Stimulated activated CD8-positive, alpha-beta memory T cell treated with anti-CD3 and anti-CD28 coated beads, Interleukin-2, amount 100 ng/mL, for 48 hours (primary cell): Measurements from ENCODE around the gene SLC17A1.

ENCODE experiments used
- DNase-seq, 2 donors: peaks; one replicate each; pipeline ENCODE4 v3.0.0-alpha.2; 2020; ENCODE audit warnings: low read depth in 2 of 2

Gene SLC17A1, protein sequence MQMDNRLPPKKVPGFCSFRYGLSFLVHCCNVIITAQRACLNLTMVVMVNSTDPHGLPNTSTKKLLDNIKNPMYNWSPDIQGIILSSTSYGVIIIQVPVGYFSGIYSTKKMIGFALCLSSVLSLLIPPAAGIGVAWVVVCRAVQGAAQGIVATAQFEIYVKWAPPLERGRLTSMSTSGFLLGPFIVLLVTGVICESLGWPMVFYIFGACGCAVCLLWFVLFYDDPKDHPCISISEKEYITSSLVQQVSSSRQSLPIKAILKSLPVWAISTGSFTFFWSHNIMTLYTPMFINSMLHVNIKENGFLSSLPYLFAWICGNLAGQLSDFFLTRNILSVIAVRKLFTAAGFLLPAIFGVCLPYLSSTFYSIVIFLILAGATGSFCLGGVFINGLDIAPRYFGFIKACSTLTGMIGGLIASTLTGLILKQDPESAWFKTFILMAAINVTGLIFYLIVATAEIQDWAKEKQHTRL

DNA sequence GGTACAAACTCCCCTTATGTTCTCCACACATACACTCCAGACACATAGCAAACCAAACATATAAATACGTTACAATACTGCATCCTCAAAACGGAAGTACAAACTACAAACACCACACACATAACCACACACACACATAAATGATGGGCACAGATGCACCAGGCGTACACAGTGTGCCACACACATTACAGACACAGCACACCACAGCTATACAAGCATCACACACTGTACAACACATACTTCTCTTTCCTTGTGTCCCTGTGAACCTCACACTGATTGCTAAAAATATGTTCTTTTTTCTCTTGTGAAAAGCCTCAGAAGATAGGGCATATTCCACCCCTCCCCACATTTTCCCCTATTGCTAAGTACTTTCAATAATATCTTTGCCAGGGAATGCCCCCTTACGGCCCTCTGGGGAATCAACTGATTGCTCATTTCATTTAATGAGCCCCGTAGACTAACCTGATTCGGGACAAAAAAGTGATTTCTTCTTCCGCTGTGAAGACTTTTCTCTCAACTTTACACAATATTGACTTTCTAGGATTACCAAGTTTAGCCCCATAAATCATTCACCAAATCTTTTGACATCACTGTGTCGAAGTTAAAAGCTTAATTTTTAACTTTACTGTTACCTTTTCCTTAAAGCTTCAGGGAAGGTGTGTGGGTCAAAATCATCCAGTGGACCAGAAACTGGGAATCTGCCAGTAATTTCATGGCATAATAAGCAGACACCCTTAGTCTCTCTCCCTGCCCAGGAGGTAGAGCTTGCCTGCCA, at the start of gene SLC17A1:
Gene SLC17A1 (minus strand): TSS at position 521 of the 775 bp plus-strand sequence. CDS start 1,495 bp downstream, outside the sequence.
- DNase-seq: no peak

- no peak for DNase-seq
These were observed 48.7 kb upstream of the SLC17A1 start for GRCh38 chr6:25880601-25881000.

- DNase-seq: no peak
These were observed 47.0 kb upstream of the SLC17A1 start for GRCh38 chr6:25878721-25879322.

GRCh38 chr6:25875926-25876602, 44.2 kb upstream of the SLC17A1 start:
- DNase-seq: no peak

DNA sequence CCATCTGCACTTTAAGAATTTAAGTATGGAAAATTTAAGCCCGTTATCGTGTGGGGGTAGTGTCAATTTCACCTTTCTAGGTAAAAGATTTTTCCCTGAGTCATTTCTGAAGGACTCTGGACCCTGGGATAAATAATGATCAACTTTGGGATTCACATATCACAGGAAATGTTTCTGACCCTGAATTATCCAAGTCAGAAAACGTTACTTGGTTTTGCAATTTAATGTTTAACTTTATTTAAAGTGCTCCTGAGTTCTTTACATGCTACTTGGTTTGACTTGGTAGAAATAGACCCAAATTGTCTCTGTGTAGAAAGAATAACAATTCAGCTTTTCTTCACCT, 43.7 kb upstream of the SLC17A1 start:
- no peak for DNase-seq

DNA sequence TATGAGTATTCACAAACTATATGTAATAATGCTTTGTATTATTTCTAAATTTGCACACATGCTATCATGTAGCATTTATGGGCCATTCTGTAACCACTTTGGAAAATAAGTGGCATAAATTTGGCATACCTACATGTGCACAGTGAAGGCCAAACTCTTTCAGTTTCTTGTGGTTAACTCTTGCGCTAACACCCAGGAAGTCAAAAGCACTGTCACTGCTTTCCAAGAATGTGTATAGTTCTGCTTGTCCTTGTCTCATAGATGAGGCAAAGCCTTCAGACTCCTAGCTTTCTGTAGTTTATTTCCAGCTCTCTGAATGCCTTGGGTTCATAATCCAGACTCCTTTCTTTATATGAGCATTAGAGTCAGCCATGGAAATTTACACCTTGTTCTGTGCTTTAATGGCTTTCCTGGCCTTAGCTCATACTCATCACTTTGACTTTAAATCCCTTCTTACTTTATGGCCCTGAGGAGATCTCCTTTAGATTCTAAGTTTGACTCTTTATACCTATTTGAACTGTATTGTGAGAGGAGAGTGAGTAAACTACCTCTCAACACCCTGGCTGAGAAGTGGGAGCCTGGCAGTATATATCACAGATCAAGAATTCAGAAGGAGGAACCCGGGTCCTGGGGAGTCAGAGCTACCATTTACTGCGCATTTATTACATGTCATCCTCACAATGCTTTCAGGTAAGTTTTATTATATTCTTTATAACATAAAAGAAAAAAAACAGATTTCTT, 43.1 kb upstream of the SLC17A1 start:
- no peak for DNase-seq

DNA sequence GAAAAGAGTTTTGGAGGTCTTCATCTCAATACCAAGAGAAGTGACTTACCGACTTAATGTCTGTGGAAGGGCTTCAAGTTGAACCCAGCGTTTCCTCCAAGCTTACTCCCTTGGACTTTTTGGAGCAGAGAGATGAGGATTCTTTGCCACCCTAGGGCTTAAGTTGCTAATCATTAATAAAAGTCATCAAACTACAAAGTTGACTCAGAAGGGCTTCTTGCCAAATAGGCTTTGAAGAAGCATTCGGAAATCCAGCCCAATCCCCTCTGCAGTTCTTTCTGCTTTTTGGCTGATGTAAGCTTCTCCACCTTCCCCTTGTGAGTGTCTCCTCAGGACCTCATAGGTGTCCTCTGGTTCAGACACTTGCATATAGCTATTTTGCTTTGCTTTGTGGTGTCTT, 42.3 kb upstream of the SLC17A1 start, which contains the start of gene SLC17A3:
Gene SLC17A3 (minus strand): TSS at position 126 of the 400 bp plus-strand sequence. CDS start 5,856 bp downstream, outside the sequence.
- no peak for DNase-seq

DNA sequence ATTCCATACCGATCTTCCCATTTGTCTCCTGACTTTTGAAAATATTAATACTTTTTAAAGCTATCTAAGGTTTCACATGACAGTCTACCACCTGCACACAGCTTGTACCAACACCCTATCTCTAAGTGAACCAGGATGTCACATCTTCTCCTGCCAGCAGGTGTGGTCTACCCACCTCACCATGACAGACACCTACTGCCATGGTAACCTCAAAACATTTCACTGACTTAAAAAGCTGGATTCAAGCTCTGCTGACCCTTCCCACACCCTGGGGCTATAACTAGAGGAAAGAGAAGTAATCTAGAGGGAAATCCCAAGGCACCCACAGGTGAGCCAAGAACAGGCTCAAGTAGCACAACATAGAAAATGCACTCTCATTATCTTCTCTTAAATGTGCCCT, 41.0 kb upstream of the SLC17A1 start:
- DNase-seq: no peak

DNA sequence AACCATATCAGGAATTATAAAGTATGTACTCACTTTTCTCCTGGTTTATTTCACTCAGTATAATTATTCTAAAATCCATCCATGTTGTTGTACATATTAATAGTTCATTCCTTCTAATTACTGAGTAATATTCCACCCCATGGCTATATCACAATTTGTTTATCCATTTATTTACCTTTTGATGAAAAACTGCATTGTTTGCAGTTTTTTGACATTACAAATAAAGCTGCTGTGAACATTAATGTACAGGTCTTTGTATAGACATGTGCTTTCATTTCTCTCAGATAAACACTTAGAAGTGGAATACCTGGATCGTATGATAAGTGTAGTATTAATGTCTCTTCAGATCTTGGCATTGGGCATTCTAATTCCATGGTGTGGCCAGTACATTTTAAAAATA, 38.0 kb upstream of the SLC17A1 start:
- DNase-seq: no peak

DNA sequence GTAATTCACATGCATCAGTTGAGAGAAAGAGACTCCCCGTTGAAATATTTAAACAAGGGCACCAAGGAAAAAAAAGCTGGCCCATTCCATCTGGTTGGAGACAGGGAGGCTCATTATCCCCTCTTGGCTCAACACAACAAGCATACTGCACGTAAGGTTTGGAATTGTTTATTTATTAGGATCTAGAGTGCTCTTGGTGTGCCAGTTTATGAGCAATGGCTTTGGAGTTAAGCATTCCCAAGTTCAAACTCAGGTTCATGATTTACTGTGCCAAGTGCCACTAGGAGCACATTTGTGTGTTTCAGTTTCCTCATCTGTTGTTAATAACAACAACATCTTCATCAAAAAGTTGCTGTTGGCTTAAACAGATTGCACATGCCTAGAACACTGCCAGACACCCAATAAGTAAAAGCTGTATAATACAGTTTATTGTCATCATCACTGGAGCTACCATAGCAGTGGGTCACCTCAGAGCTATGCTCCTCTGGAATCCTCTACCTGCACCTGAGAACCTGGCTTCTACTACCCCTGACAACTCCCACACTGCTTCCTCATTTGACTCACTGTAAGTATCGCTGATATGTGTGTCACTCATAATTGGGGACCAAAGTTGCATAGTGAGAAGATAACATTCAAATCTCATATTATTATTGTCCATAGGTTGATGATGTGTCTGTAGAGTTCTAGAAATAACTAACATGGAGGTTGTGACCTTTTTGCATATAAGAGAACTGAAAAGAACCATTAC, 36.8 kb upstream of the SLC17A1 start:
- no peak for DNase-seq

- DNase-seq: no peak
These were observed 34.2 kb upstream of the SLC17A1 start for GRCh38 chr6:25866011-25866410.

GRCh38 chr6:25863360-25863759, 31.5 kb upstream of the SLC17A1 start:
- DNase-seq: no peak

GRCh38 chr6:25862199-25862598, 30.3 kb upstream of the SLC17A1 start:
- no peak for DNase-seq

DNA sequence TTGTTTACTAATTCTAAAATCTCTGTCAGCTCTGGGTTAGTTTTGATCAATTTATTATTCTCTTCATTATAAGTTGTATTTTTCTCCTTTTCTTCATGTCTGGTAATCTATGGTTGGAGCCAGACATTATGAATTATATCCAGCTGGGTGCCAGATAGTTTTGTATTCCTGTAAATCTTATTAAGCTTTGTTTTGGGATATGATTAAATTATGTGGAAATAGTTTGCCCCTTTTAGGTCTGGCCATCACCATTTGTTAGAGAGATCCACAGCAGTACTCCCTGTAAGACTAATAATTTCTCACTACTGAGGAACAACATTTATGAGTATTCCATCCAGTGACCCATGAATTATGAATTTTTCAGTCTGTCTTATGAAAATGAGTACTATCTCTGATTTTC, 20.9 kb upstream of the SLC17A1 start:
- DNase-seq: no peak

DNA sequence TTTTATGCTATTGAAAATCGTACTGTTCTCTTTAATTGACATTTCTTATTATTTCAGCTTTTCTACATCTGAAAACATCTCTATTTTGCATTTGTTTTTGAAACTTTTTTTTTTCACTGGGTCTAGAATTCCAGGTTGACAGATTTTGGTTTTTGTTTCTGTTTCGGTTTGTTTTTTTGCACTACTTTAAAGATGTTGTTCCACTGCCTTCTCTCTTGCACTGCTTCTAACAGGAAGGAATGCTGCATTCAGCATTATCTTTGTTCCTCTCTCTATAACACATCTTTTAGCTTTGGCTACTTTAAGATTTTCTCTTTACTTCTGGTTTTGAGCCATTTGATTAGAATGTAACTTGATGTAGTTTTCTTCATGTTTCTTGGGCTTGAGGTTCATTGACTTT, 20.1 kb upstream of the SLC17A1 start:
- DNase-seq: no peak

DNA sequence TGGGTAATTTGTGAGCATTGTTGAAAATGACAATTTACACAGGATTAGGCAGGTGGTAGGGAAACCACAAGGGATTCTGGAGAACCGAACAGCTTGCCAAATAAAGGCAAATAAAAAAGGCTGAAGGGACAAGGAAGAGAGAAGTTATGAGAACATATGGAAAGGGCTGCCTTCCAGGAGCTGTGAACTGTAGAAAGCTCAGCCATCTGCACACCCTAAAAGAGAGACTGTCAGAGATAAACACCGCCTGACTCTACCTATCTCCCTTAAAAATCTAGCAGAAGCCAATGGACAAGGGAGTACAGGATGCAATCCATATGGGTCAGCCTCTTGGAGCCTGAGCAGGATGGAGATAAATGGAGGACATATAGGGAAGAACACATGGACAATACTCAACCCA, 12.7 kb upstream of the SLC17A1 start:
- DNase-seq: no peak

DNA sequence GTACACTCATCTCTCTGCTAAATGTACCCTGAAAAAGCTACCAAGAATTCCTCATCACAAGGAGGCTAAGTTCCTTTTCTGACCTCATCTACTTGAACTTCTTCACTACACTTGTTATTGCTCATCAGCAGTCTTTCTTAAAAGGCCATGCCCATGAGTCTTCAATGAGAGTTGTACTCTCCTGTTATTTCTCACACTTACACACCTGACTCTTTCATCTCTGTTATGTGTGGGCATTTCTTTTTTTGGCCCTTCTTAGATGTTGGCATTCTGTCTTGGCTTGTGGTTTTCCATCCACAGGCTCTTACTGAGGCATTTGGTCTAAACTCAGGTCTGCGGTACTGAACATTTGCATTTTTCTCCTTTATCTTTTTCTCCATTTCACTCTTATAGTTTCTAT, 10.7 kb upstream of the SLC17A1 start:
- no peak for DNase-seq

DNA sequence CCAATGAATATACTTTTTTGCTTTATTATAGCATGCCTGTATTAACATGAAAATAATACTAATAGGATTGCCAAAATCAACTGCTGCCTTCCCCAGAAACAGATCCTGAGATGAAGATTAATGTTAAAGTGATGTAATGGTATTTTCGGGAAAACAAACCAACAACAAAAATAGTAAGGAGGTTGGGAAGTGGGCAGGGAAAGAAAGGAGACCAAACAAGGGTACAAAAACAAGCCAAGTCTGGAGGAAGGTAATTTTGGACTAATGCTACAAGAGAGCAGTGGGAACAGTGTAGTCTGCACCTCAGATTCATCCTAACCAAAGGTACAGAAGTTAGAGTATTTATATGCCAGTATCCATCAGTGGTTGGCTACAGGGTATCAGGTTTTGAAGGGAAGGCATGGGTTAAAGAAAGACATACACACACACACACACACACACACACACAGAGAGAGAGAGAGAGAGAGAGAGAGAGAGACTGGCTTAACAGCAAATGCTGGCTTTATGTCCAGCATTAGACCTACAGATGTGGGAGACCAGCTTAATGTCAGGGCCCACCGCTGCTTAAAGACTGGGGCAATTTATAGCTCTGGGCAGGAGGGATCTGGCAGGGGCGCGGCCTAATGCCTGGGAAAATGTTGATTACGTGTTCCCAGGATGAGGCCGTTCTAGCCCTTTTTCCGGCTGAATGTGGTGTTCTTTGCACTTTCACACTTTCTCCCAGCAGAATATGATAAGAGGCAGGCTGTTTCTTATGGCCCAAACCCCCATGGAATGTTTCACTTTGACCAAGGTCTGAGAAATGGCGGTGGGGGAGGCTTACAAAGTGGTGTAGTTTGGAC, 3.8 kb upstream of the SLC17A1 start:
- no peak for DNase-seq

DNA sequence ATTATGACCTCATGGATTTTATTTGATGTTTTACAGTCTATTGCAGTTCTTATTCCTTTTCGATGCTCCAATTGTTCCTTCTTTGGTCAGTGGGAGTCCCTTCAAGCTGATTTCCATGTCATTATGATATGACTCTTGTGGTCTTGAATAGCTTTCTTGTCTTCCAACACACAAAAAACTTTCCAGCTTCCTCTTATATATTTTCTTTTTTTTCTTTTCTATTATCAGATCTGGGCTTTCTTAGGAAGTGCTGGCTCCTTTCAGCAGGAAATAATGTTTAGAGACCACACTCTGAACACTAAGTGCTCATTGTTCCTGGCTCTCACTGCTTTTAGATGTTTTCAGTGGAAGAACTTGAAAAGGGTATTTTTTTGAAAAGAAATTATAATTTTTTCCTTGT, 3.1 kb upstream of the SLC17A1 start:
- no peak for DNase-seq

- DNase-seq: no peak
These were observed 1.3 kb upstream of the SLC17A1 start for GRCh38 chr6:25833136-25833535.
